GM21390 (cell line): Measurements from ENCODE around the gene ANGPT4.
"Not testable (repeated sequence)": the region's sequence is repeated elsewhere in the genome, so short reads cannot be mapped to it uniquely, and the experiment has no call there.

ENCODE experiments used
- ATAC-seq: cut with Tn5 transposase; IDR thresholded peaks from one replicate; pipeline ENCODE4 v1.9.1; 2021; ENCODE audit not compliant: unreplicated experiment

The ANGPT4 gene

GRCh38 chr20:906703-907270, 9.3 kb downstream of the ANGPT4 start:
- no peak for ATAC-seq

- no peak for ATAC-seq
These were observed 10.1 kb downstream of the ANGPT4 start for GRCh38 chr20:906001-906520.

GRCh38 chr20:905396-905961, 10.7 kb downstream of the ANGPT4 start:
- ATAC-seq, result no peak

GRCh38 chr20:904039-904545, 12.0 kb downstream of the ANGPT4 start:
- ATAC-seq, result no peak

- not testable (repeated sequence) for ATAC-seq
These were observed 18.7 kb downstream of the ANGPT4 start for GRCh38 chr20:897436-897835.

GRCh38 chr20:896501-897025, 19.6 kb downstream of the ANGPT4 start:
- no peak for ATAC-seq

- ATAC-seq, result not testable (repeated sequence)
These were observed 23.8 kb downstream of the ANGPT4 start for GRCh38 chr20:892371-892770.

GRCh38 chr20:891706-892080, 24.4 kb downstream of the ANGPT4 start:
- ATAC-seq, result no peak

- ATAC-seq, result no peak
These were observed 25.0 kb downstream of the ANGPT4 start for GRCh38 chr20:891058-891705.

- ATAC-seq, result no peak
These were observed 25.5 kb downstream of the ANGPT4 start for GRCh38 chr20:890666-891057.

- ATAC-seq, result no peak
These were observed 26.1 kb downstream of the ANGPT4 start for GRCh38 chr20:889932-890463.

GRCh38 chr20:889106-889505, 27.0 kb downstream of the ANGPT4 start:
- ATAC-seq, result no peak

- ATAC-seq, result no peak
These were observed 28.1 kb downstream of the ANGPT4 start for GRCh38 chr20:888057-888456.

- no peak for ATAC-seq
These were observed 29.0 kb downstream of the ANGPT4 start for GRCh38 chr20:887137-887536.

GRCh38 chr20:884983-885952, 30.9 kb downstream of the ANGPT4 start:
- no peak for ATAC-seq

- ATAC-seq, result no peak
These were observed 34.4 kb downstream of the ANGPT4 start for GRCh38 chr20:881783-882144.

GRCh38 chr20:881051-881782, 34.9 kb downstream of the ANGPT4 start:
- no peak for ATAC-seq

GRCh38 chr20:879626-880025, 36.5 kb downstream of the ANGPT4 start:
- no peak for ATAC-seq

- ATAC-seq, result no peak
These were observed 37.4 kb downstream of the ANGPT4 start for GRCh38 chr20:878511-879307.
